SK-MEL-5 (cell line): ENCODE data around the gene PKD2L1. TPM values are rescaled to one million over a fixed set of nuclear protein-coding genes. Genes with fewer than 3 reads are reported as not detected.

Experiments used
- DNase-seq: peaks from one replicate; pipeline ENCODE4 v3.0.0-alpha.2; 2016; ENCODE audit warnings: low read depth, low spot score
- in situ Hi-C: cut with HindIII; loops from 2 replicates; pipeline ENCODE4 v1.10.0; 2016; ENCODE audit warnings: low sequenced_read_pairs, high pct_unique_total_duplicates, low pct_unique_long_range_greater_than_20kb
- total RNA-seq: library from RNA; depleted of rRNA; stranded (reverse); fragments of >200 nt; shearing (Covaris generic); gene quantifications from 2 replicates; pipeline ENCODE4 v1.2.3, GENCODE V29; 2014

PKD2L1 gene
- total RNA-seq, 1 experiment from 2014 or later: not detected

GRCh38 chr10:100341953-100342626 lies 12.1 kb upstream of the PKD2L1 start:
- in situ Hi-C loops: no loop called here
- DNase-seq: peak; percentile 82

GRCh38 chr10:100340948-100341847 lies 11.2 kb upstream of the PKD2L1 start:
- in situ Hi-C loops: no loop called here
- DNase-seq: peak; percentile 29

GRCh38 chr10:100339236-100339635 lies 9.2 kb upstream of the PKD2L1 start:
- in situ Hi-C loops: loop anchor here (10.0 kb wide), 1 partner anchor 96 kb away; no protein-coding TSS in a partner anchor
- DNase-seq: no peak

- in situ Hi-C loops: loop anchor here (10.0 kb wide), 1 partner anchor 96 kb away; no protein-coding TSS in a partner anchor
- peak; percentile 78 for DNase-seq
Measured at GRCh38 chr10:100338434-100339036, 8.5 kb upstream of the PKD2L1 start.

GRCh38 chr10:100334762-100335161 lies 4.7 kb upstream of the PKD2L1 start:
- DNase-seq: no peak
- in situ Hi-C loops: loop anchor here (10.0 kb wide), 1 partner anchor 100 kb away; no protein-coding TSS in a partner anchor

- in situ Hi-C loops: loop anchor here (10.0 kb wide), 1 partner anchor 101 kb away; no protein-coding TSS in a partner anchor
- DNase-seq: no peak
Measured at GRCh38 chr10:100333661-100334440, 3.8 kb upstream of the PKD2L1 start.

GRCh38 chr10:100333106-100333505 lies 3.1 kb upstream of the PKD2L1 start:
- DNase-seq: no peak
- in situ Hi-C loops: loop anchor here (10.0 kb wide), 1 partner anchor 102 kb away; no protein-coding TSS in a partner anchor

GRCh38 chr10:100328198-100328597 lies 1.8 kb downstream of the PKD2L1 start:
- in situ Hi-C loops: no loop called here
- DNase-seq: no peak

- in situ Hi-C loops: no loop called here
- DNase-seq: no peak
Measured at GRCh38 chr10:100327718-100328009, 2.4 kb downstream of the PKD2L1 start.

GRCh38 chr10:100327007-100327717 lies 2.9 kb downstream of the PKD2L1 start:
- in situ Hi-C loops: no loop called here
- no peak for DNase-seq

GRCh38 chr10:100325158-100325557 lies 4.9 kb downstream of the PKD2L1 start:
- no peak for DNase-seq

GRCh38 chr10:100319707-100320402 lies 10.2 kb downstream of the PKD2L1 start:
- in situ Hi-C loops: no loop called here
- DNase-seq: no peak

More at GRCh38 chr10:100325158-100325557, 4.9 kb downstream of the PKD2L1 start:
- in situ Hi-C loops: no loop called here

GRCh38 chr10:100318207-100318606 lies 11.8 kb downstream of the PKD2L1 start:
- DNase-seq: no peak
- in situ Hi-C loops: no loop called here

- in situ Hi-C loops: no loop called here
- peak; percentile 31 for DNase-seq
Measured at GRCh38 chr10:100315615-100316014, 14.4 kb downstream of the PKD2L1 start.

- DNase-seq: no peak
- in situ Hi-C loops: no loop called here
Measured at GRCh38 chr10:100311298-100311697, 18.7 kb downstream of the PKD2L1 start.

GRCh38 chr10:100307684-100308083 lies 22.3 kb downstream of the PKD2L1 start:
- peak; percentile 91 for DNase-seq
- in situ Hi-C loops: no loop called here
